Omental fat pad (tissue), 4 donors: ENCODE results near the gene SAFB. TPM values are rescaled to one million over a fixed set of nuclear protein-coding genes. Genes with fewer than 3 reads are reported as not detected.

ENCODE experiments used
- ATAC-seq: fragments of 150-250 bp; one replicate; pipeline ENCODE4 v1.9.1; 2016; ENCODE audit warnings: mild to moderate bottlenecking, moderate library complexity; ENCODE audit not compliant: low FRiP score
- DNase-seq: peaks from one replicate; pipeline ENCODE4 v3.0.0-alpha.2; 2019; ENCODE audit warnings: low spot score
- total RNA-seq, 4 donors: library from RNA; depleted of rRNA; stranded (reverse); fragments of >200 nt; gene quantifications; one replicate each; pipeline ENCODE4 v1.1.0, GENCODE V29; 2016
- TF ChIP-seq, protein P1 (sequence below), 3 donors: fragments of 450-650 bp; IDR thresholded peaks; one replicate each; pipeline ENCODE4 v1.5.1; 2016 to 2017; ENCODE audit warnings: antibody characterized with exemption in 3 of 3, mild to moderate bottlenecking in 3 of 3, moderate library complexity in 2 of 3

The SAFB gene
- total RNA-seq, 4 donors from 2014 or later: 56.7 to 139 (median 86.9) TPM

- ATAC-seq: no peak
- TF ChIP-seq, protein P1, sequence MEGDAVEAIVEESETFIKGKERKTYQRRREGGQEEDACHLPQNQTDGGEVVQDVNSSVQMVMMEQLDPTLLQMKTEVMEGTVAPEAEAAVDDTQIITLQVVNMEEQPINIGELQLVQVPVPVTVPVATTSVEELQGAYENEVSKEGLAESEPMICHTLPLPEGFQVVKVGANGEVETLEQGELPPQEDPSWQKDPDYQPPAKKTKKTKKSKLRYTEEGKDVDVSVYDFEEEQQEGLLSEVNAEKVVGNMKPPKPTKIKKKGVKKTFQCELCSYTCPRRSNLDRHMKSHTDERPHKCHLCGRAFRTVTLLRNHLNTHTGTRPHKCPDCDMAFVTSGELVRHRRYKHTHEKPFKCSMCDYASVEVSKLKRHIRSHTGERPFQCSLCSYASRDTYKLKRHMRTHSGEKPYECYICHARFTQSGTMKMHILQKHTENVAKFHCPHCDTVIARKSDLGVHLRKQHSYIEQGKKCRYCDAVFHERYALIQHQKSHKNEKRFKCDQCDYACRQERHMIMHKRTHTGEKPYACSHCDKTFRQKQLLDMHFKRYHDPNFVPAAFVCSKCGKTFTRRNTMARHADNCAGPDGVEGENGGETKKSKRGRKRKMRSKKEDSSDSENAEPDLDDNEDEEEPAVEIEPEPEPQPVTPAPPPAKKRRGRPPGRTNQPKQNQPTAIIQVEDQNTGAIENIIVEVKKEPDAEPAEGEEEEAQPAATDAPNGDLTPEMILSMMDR (IDR thresholded peaks at IDR 0.05): no peak
- no peak for DNase-seq
Measured at GRCh38 chr19:5693195-5694166, 70.6 kb downstream of the SAFB start.

DNA sequence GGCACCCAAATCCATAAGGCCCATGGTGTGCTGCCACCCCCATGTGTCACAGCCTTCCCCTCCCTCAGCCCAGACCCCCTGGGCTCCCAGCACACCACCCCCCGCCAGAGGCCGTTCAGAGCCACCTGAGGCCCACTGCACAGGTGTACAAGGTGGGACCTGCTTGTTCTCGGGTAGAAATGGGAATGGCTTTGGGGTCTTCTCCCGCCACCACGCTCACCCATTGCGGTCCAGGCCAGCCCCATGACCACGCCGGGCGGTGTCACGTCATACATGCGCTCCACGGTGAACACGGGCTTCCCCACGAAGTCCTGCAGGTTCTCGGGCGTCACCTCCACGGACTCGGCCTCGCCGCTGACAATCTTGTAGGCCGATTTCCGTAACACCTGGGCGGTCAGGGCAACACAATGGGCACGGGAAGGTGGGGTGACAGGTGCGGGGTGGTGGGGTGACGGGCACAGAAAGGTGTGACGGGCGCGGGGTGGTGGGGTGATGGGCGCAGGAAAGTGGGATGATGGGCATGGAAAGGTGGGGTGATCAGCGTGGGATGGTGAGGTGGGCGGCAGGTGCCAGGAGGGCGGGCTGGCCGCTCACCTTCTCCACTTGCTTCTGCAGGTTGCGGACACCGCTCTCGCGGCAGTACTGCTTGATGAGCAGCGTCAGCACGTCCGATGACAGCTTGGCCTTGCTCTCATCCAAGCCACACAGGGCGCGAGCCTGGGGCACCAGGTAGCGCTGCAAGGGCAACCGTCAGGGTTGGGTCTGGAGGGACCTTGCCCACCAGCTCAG is 71.5 kb downstream of the SAFB start:
- TF ChIP-seq, protein P1 (IDR thresholded peaks at IDR 0.05): no peak
- ATAC-seq (no peak), DNase-seq (no peak)

- ATAC-seq (no peak), DNase-seq (no peak)
- TF ChIP-seq, protein P1 (IDR thresholded peaks at IDR 0.05): no peak
Measured at GRCh38 chr19:5694956-5695648, 72.2 kb downstream of the SAFB start.

GRCh38 chr19:5695649-5696195 is 72.8 kb downstream of the SAFB start:
- no peak for DNase-seq
- no peak for ATAC-seq
- TF ChIP-seq, protein P1 (IDR thresholded peaks at IDR 0.05): no peak

DNA sequence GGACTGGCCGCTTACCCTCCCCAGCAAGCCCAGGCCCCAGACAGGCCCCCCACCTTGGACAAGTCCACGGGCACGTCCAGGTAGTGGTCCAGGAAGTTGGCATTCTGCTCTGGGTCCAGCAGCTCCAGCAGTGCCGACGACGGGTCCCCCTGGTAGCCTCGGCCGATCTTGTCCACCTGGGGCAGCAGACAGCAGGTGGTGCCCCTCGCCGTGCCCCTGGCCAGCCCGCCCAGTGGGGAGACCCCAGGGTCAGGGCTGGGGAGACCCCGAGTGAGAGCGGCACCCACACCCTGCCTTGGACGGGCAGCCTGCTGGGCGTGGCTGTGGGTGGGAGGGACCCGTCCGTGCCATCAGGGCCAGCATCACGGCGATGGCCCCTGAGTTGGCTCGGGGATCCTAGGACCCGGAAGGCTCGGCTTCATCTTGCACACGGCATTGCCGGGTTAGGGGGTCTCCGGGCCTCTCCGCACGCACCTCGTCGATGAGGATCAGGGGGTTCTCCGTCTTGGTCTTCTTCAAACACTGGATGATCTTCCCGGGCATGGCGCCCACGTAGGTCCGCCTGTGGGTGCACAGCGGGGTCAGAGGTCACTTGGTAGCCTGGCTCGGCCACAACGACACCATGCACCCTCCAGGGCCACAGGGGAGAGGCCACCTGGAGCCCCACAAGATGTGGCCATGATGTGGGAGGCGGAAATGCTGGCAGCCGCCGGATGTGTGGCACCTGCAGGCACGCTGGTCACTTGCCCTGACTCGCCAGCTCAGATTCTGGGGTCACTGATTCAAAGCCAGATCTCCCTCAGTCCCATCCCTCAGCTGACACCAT is 73.5 kb downstream of the SAFB start:
- DNase-seq (no peak), ATAC-seq (no peak)
- TF ChIP-seq, protein P1 (IDR thresholded peaks at IDR 0.05): no peak
